GM12878 (cell line): Measurements from ENCODE around the gene SYNCRIP. TPM values are rescaled to one million over a fixed set of nuclear protein-coding genes. Genes with fewer than 3 reads are reported as not detected.

Experiments used
- ATAC-seq: fragments of 200-7000 bp; cut with Tn5 transposase; 3 replicates; pipeline ENCODE4 v1.9.1; 2020; ENCODE audit warnings: mild to moderate bottlenecking, moderate library complexity
- BruUV-seq: library from RNA; stranded (reverse); fragments of 400-500 nt; replicated peaks from 2 replicates; lab custom pipeline; 2021; lab: Mats Ljungman, UMichigan
- CTCF ChIA-PET: fragments of 300-600 bp; sonication (Branson Sonifier 250); formaldehyde crosslinking; extraction: SDS; loops from one replicate; lab custom pipeline; 2021; ENCODE audit warnings: inconsistent platforms; lab: Yijun Ruan, JAX
- POLR2A ChIA-PET: fragments of 350-600 bp; formaldehyde crosslinking; extraction: SDS; loops from one replicate; lab custom pipeline; 2021; ENCODE audit warnings: inconsistent platforms; lab: Charles Lee
- RAD21 ChIA-PET: fragments of 300-600 bp; sonication (Branson Sonifier 250); formaldehyde crosslinking; loops from one replicate; lab custom pipeline; 2023; ENCODE audit warnings: antibody characterized with exemption; ENCODE audit not compliant: unreplicated experiment; lab: Charles Lee
- SMC1A ChIA-PET: fragments of 300-600 bp; sonication (Branson Sonifier 250); formaldehyde crosslinking; loops from one replicate; lab custom pipeline; 2023; ENCODE audit not compliant: unreplicated experiment, uncharacterized antibody; lab: Charles Lee
- DNase-seq: peaks from one replicate; pipeline ENCODE4 v3.0.0-alpha.2; 2011; ENCODE audit warnings: low read depth, low spot score
- FAIRE-seq: peaks from 3 replicates; lab custom pipeline; 2011; peaks lifted over from hg19 to GRCh38; lab: Jason Lieb, UNC
- H2AFZ ChIP-seq: 2 replicates; pipeline ENCODE4 v1.6.0; 2011; ENCODE audit warnings: low read depth, low read length, control low read depth; ENCODE audit not compliant: control insufficient read depth
- H3K27ac ChIP-seq: 2 replicates; pipeline ENCODE4 v1.5.1; 2011; ENCODE audit warnings: control low read depth; ENCODE audit not compliant: control insufficient read depth, insufficient read depth
- H3K27me3 ChIP-seq, 2 experiments: replicated peaks in 1 of 2; 2 replicates each; pipeline versions ENCODE4 v1.6.0 to v1.6.1; 2011; ENCODE audit warnings: low read length in 1 of 2; ENCODE audit not compliant: control insufficient read depth in 2 of 2, insufficient read depth in 2 of 2
- H3K36me3 ChIP-seq, 2 experiments: 2 replicates each; pipeline ENCODE4 v1.5.1; 2011; ENCODE audit warnings: low read length in 1 of 2; ENCODE audit not compliant: control insufficient read depth in 2 of 2, insufficient read depth in 2 of 2
- H3K4me1 ChIP-seq: 2 replicates; pipeline ENCODE4 v1.6.1; 2011; ENCODE audit warnings: mild to moderate bottlenecking, low read length, moderate library complexity, mixed read lengths; ENCODE audit not compliant: control insufficient read depth, insufficient read depth
- H3K4me2 ChIP-seq: 2 replicates; pipeline ENCODE4 v1.6.0; 2011; ENCODE audit warnings: control low read depth; ENCODE audit not compliant: control insufficient read depth, insufficient read depth
- H3K4me3 ChIP-seq: fragments of 200-600 bp; sonication (generic); 2 replicates; pipeline ENCODE4 v1.5.1; 2016
- H3K79me2 ChIP-seq: 2 replicates; pipeline ENCODE4 v1.6.0; 2011; ENCODE audit warnings: low read length; ENCODE audit not compliant: control insufficient read depth, insufficient read depth
- H3K9ac ChIP-seq: 2 replicates; pipeline ENCODE4 v1.8.0; 2011; ENCODE audit warnings: low read length, control low read depth, mixed read lengths; ENCODE audit not compliant: control insufficient read depth, insufficient read depth
- H3K9me3 ChIP-seq: replicated peaks from 3 replicates; pipeline ENCODE4 v1.5.1; 2011; ENCODE audit warnings: mild to moderate bottlenecking, low read length; ENCODE audit not compliant: control insufficient read depth, insufficient read depth
- H4K20me1 ChIP-seq: 2 replicates; pipeline ENCODE4 v1.6.0; 2011; ENCODE audit not compliant: control insufficient read depth, insufficient read depth
- ETV6 ChIP-seq, 2 experiments: fragments of 450-650 bp in 1 of 2; IDR thresholded peaks in 1 of 2; conservative IDR thresholded peaks in 1 of 2; 2 replicates each; pipeline ENCODE4 v1.6.1; 2014; ENCODE audit warnings: antibody characterized with exemption in 1 of 2, borderline replicate concordance in 1 of 2, low read depth in 1 of 2, mild to moderate bottlenecking in 1 of 2, moderate library complexity in 1 of 2
- EZH2 ChIP-seq: IDR thresholded peaks from 2 replicates; pipeline ENCODE4 v1.6.1; 2012; ENCODE audit warnings: low read depth, mild to moderate bottlenecking, control low read depth, inconsistent platforms, low read length, borderline replicate concordance; ENCODE audit not compliant: control insufficient read depth
- JUNB ChIP-seq: IDR thresholded peaks from 2 replicates; pipeline ENCODE4 v1.6.1; 2016; ENCODE audit warnings: antibody characterized with exemption, mild to moderate bottlenecking
- MXI1 ChIP-seq: fragments of 150-350 bp; IDR thresholded peaks from 2 replicates; pipeline ENCODE4 v1.6.1; 2011; ENCODE audit warnings: low read depth, mild to moderate bottlenecking, inconsistent platforms, low read length, improper control_type of control experiment
- SMAD1 ChIP-seq: fragments of 450-650 bp; IDR thresholded peaks from 2 replicates; pipeline ENCODE4 v1.6.1; 2018; ENCODE audit warnings: mild to moderate bottlenecking, low read depth; ENCODE audit not compliant: partially characterized antibody
- SP1 ChIP-seq: IDR thresholded peaks from one replicate; pipeline ENCODE4 v1.6.1; 2011; ENCODE audit warnings: low read depth, low read length
- TCF3 ChIP-seq: IDR thresholded peaks from 2 replicates; pipeline ENCODE4 v1.6.1; 2012; ENCODE audit warnings: low read depth, mild to moderate bottlenecking, low read length, borderline replicate concordance; ENCODE audit not compliant: insufficient read depth
- WGBS: methylation state at CpG from one replicate; pipeline ENCODE4 v1.1.6; 2016; ENCODE audit warnings: low lambda C conversion rate; ENCODE audit not compliant: insufficient replicate concordance, insufficient coverage; ENCODE audit errors: missing lambda C conversion rate; 5-methylcytosine and 5-hydroxymethylcytosine counted together
- in situ Hi-C: fragments of 300-500 bp; cut with MboI; formaldehyde crosslinking; loops from 9 replicates; pipeline ENCODE4 v1.14.3; 2018; ENCODE audit warnings: mixed read lengths
- intact Hi-C: fragments of 100-400 bp; cut with micrococcal nuclease; formaldehyde crosslinking; loops from one replicate; pipeline ENCODE4 v1.14.2; 2022; ENCODE audit not compliant: unreplicated experiment
- polyA plus RNA-seq, 11 experiments: library from polyadenylated mRNA; depleted of rRNA in 4 of 11; unstranded in 6 of 11; stranded (reverse) in 5 of 11; fragments of >200 nt; fragmentation: Nextera tagmentation in 4 of 11; fragmentation: Illumina TruSeq in 1 of 11; extraction: Ambion mirVana in 4 of 11; extraction: Trizol in 1 of 11; gene quantifications; 1 replicate in 1 of 11; 2 replicates in 10 of 11; pipeline versions ENCODE4 v1.2.1 to v1.2.3, GENCODE V29; 2011 to 2016; ENCODE audit warnings: inconsistent platforms in 2 of 11, missing spikeins in 2 of 11, low read depth in 1 of 11
- total RNA-seq, 4 experiments: library from RNA; depleted of rRNA in 3 of 4; stranded (reverse); fragments of >200 nt in 3 of 4; fragmentation: Illumina TruSeq in 1 of 4; extraction: Trizol in 1 of 4; gene quantifications; 2 replicates each; pipeline versions ENCODE4 v1.2.1 to v1.2.3, GENCODE V29; 2013 to 2021
- TF ChIP-seq, protein P1 (sequence below): fragments of 450-650 bp; IDR thresholded peaks from 2 replicates; pipeline ENCODE4 v1.6.1; 2017; ENCODE audit warnings: mild to moderate bottlenecking, low read depth, inconsistent platforms; ENCODE audit not compliant: poor library complexity, severe bottlenecking

Gene SYNCRIP
- total and polyA plus RNA-seq, 10 of the 15 experiments (the other 5 are each of a cell fraction or from before 2014, with no cell fraction given) = 28.4 to 255 (median 131) TPM

DNA sequence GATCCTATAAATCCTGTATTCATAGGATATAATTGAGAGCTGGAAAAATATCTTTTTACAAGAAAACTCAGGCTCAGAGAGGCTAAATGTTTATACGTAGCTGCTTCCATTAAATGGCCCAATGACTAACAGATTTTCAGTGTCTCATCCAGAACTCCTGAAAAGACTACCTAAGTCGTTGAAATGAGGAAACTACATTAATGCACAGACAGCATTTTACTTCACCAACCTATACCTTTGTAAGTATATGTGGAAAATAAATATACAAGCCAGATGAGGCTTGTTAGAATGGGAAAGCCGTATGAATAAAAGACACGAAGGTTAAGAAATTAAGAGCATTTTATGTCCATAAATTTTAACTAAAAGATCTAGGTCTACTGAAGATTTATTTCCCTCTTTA, 40.6 kb downstream of the SYNCRIP start (continued):
- TF ChIP-seq JUNB (no peak), TCF3 (no peak), EZH2 (no peak), ETV6 (conservative IDR thresholded peaks at IDR 0.05 in 1 of 2, IDR thresholded peaks at IDR 0.05 in 1 of 2; ENCODE audit: borderline replicate concordance in 1 of 2, low read depth in 1 of 2) (no peak)

DNA sequence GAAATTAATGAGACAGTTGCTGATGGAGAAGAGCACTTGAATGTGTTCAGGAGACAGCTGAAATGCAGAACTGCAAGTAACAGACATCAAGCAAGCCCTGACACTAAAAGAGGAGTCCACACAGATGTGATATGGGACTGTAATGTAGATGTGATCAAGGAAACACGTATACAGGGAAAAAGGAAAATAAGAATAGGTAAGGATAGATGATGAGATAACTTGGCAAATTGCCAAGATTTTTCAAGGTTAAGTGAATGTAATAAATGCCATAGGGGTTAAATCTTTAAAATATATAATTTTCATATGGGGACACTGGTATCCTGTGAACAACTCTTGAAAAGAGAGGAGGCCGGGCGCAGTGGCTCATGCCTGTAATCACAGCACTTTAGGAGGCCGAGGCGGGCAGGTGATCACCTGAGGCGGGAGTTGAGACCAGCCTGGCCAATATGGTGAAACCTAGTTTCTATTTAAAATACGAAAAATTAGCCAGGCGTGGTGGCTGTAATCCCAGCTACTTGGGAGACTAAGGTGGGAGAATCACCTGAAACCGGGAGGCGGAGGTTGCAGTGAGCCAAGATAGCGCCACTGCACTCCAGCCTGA, 41.9 kb downstream of the SYNCRIP start:
- no TSS peak for BruUV-seq
- Histone ChIP-seq H3K79me2 (no peaks in the 10 kb centered on the region), H3K36me3 (no peaks in the 10 kb centered on the region; a peak in 1 of 4 replicates), H3K27me3 (no peaks in the 10 kb centered on the region), H2AFZ (no peak overlapping the region), H3K4me3 (no peak overlapping the region), H3K9me3 (no peaks in the 10 kb centered on the region), H3K4me1 (no peaks in the 10 kb centered on the region), H3K4me2 (no peak overlapping the region), H3K9ac (no peak overlapping the region), H4K20me1 (no peaks in the 10 kb centered on the region), H3K27ac (no peak overlapping the region)
- 97% methylated on average over 11 of the region's 11 CpGs for WGBS
- TF ChIP-seq SP1 (no peak), MXI1 (no peak), SMAD1 (peak; percentile 95)
- TF ChIP-seq, protein P1, sequence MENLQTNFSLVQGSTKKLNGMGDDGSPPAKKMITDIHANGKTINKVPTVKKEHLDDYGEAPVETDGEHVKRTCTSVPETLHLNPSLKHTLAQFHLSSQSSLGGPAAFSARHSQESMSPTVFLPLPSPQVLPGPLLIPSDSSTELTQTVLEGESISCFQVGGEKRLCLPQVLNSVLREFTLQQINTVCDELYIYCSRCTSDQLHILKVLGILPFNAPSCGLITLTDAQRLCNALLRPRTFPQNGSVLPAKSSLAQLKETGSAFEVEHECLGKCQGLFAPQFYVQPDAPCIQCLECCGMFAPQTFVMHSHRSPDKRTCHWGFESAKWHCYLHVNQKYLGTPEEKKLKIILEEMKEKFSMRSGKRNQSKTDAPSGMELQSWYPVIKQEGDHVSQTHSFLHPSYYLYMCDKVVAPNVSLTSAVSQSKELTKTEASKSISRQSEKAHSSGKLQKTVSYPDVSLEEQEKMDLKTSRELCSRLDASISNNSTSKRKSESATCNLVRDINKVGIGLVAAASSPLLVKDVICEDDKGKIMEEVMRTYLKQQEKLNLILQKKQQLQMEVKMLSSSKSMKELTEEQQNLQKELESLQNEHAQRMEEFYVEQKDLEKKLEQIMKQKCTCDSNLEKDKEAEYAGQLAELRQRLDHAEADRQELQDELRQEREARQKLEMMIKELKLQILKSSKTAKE = peak; percentile 70
- FAIRE-seq (peak; percentile 13), ATAC-seq (no peak), DNase-seq (no peak)
- ChIA-PET CTCF (interaction anchor here (0.6 to 1.1 kb wide), 2 partner anchors 76 to 1897 kb away, joined by 3 to 4 read pairs; no protein-coding TSS in a partner anchor), POLR2A (no interaction called here), RAD21 (no interaction called here), SMC1A (no interaction called here)
- in situ Hi-C loops = no loop called here
- intact Hi-C loops = no loop called here
